ENCODE data around the gene DNAJC30. TPM values are rescaled to one million over a fixed set of nuclear protein-coding genes. Genes with fewer than 3 reads are reported as not detected.
"Not testable (repeated sequence)": the region's sequence is repeated elsewhere in the genome, so short reads cannot be mapped to it uniquely, and the experiment has no call there.

Gene DNAJC30
- total RNA-seq = 16.4 TPM
- long read RNA-seq, transcript DNAJC30-201 (1 exons, 2,485 nt) = major isoform, 13 of 13 reads
- long read RNA-seq, partial matches to known transcripts = 0 of 13 reads
- long read RNA-seq, other reads (novel, unspliced or antisense) = 0 of 13 reads

GRCh38 chr7:73683056-73683787 is at the start of gene DNAJC30, which contains the start of gene BUD23:
TSS of gene DNAJC30 (minus strand) at chr7:73683453. CDS start at chr7:73683423, 30 bp downstream.
TSS of gene BUD23 (plus strand) at chr7:73683597. CDS start at chr7:73683626, 29 bp downstream.
- DNase-seq (ENCODE audit: low spot score) = peak; percentile 98
- intact Hi-C loops (cut with DNase I) = loop anchor here (5.0 kb wide), 1 partner anchor 54 kb away; the partner anchor contains the start of gene ABHD11

DNA sequence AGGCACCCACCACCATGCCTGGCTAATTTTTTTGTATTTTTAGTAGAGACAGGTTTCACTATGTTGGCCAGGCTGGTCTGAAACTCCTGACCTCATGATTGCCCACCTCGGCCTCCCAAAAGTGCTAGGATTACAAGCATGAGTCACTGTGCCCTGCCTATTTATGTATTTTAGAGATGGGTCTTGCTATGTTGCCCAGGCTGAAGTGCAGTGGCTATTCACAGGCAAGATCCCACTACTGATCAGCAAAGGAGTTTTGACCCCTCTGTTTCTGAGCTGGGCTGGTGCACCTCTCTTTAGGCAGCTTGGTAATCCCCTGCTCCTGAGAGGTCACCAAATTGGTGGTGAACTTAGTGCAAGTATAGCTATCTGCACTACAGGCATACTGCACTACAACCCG is 49.1 kb upstream of the DNAJC30 start:
- no peak for DNase-seq (ENCODE audit: low spot score)
- intact Hi-C loops (cut with DNase I) = loop anchor here (10.0 kb wide), 1 partner anchor 112 kb away; the partner anchor contains the start of gene METTL27

GRCh38 chr7:73730485-73730884 is 47.2 kb upstream of the DNAJC30 start:
- intact Hi-C loops (cut with DNase I) = loop anchor here (10.0 kb wide), 1 partner anchor 114 kb away; the partner anchor contains the start of gene METTL27
- no peak for DNase-seq (ENCODE audit: low spot score)

DNA sequence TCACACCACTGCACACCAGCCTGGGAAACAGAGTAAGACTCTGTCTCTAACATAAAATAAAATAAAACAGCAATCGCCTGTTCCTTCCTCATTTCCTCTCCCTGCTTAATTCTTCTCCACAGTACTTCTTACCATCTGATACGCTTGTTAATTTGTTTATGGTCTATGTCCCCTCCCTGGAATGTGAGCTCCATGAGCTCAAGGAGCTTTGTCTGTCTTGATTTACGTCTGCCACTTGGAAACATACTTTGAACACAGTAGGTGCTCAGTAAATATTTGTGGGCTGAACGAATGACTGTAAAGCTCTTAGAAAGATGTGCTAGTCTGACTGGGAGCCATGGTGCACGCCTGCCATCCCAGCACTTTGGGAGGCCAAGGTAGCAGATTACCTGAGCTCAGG is 45.3 kb upstream of the DNAJC30 start:
- DNase-seq (ENCODE audit: low spot score) = no peak
- intact Hi-C loops (cut with DNase I) = no loop called here

DNA sequence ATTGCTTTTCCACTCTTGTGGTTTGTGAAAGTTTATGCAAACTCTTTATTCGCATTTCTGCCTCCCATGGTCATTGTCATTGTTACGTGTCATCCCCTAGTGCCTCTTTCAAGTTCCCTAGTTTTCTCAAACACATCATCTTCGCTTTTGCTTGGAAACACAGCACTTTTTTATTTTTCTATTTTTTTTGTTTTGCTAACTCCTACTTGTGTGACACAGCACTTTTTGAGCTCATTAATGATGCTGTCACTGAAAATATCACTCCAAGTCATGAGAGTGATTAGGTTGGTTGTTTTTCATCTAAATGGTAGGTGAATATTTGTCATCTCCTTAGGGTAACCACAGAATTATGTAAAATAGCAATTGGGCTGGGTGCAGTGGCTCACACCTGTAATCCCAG is 44.7 kb upstream of the DNAJC30 start:
- no peak for DNase-seq (ENCODE audit: low spot score)
- intact Hi-C loops (cut with DNase I) = no loop called here

DNA sequence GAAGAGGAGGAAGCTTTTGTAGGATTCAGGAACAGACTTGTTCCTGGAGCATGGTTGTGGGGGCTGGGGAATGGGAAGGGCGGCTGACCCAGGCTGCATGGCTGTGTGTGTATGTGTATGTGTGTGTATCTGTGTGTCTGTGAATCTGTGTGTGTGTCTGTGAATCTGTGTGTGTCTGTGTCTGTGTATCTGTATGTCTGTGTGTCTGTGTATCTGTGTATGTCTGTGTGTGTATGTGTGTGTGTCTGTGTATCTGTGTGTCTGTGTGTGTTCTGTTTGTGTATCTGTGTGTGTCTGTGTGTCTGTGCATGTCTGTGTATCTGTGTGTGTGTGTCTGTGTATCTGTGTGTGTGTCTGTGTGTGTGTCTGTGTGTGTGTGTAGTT is 42.8 kb upstream of the DNAJC30 start:
- DNase-seq (ENCODE audit: low spot score) = no peak
- intact Hi-C loops (cut with DNase I) = no loop called here

- no peak for DNase-seq (ENCODE audit: low spot score)
These were observed 40.6 kb upstream of the DNAJC30 start for GRCh38 chr7:73723813-73724212.

GRCh38 chr7:73722785-73723184 is 39.5 kb upstream of the DNAJC30 start:
- DNase-seq (ENCODE audit: low spot score) = no peak
- intact Hi-C loops (cut with DNase I) = no loop called here

More at GRCh38 chr7:73723813-73724212, 40.6 kb upstream of the DNAJC30 start:
- intact Hi-C loops (cut with DNase I) = loop anchor here (2.0 kb wide), 1 partner anchor 117 kb away; no protein-coding TSS in a partner anchor

- DNase-seq (ENCODE audit: low spot score); intact Hi-C loops (cut with DNase I): not testable (repeated sequence)
These were observed 38.9 kb upstream of the DNAJC30 start for GRCh38 chr7:73722182-73722581.

DNA sequence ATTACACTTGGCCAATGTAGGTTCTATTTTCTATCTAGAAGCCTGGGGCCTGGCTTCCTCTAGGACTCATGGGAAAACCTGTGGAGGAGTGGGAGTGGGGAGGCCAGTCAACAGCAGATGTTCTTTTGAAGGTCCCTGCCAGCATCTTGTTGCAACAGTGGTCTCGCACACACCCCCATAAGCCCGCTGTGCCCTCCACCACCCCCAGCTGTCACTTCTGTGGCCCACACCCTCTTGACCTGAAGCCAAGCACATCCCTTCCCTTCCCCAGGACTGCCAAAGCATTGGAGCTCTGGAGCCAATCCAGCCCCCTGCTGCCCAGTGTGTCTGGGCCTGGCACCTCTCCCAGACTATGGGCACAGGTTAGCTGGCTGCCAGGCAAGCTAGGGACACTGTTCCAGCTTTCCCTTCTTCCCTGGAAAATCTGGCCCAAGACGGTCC is 38.1 kb upstream of the DNAJC30 start:
- DNase-seq (ENCODE audit: low spot score) = peak; percentile 83
- intact Hi-C loops (cut with DNase I) = no loop called here

- intact Hi-C loops (cut with DNase I); DNase-seq (ENCODE audit: low spot score): not testable (repeated sequence)
These were observed 37.2 kb upstream of the DNAJC30 start for GRCh38 chr7:73720443-73720842.

DNA sequence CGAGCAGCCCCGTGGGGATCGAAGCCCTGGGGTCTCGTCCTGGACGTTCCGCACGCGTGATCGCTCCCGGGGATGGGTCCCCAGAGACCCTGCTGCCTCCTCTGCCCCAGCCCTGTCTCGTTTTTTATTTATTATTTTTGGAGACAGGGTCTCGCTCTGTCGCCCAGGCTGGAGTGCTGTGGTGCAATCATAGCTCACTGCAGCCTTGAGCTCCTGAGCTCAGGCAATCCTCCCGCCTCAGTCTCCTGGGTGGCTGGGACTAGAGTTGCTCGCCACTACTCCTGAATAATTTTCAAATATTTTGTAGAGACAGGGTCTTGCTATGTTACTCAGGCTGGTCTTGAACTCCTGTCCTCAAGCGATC is 36.5 kb upstream of the DNAJC30 start:
- intact Hi-C loops (cut with DNase I) = loop anchor here (5.0 kb wide), 1 partner anchor 52 kb away; the partner anchor contains the start of gene VPS37D
- DNase-seq (ENCODE audit: low spot score) = no peak

DNA sequence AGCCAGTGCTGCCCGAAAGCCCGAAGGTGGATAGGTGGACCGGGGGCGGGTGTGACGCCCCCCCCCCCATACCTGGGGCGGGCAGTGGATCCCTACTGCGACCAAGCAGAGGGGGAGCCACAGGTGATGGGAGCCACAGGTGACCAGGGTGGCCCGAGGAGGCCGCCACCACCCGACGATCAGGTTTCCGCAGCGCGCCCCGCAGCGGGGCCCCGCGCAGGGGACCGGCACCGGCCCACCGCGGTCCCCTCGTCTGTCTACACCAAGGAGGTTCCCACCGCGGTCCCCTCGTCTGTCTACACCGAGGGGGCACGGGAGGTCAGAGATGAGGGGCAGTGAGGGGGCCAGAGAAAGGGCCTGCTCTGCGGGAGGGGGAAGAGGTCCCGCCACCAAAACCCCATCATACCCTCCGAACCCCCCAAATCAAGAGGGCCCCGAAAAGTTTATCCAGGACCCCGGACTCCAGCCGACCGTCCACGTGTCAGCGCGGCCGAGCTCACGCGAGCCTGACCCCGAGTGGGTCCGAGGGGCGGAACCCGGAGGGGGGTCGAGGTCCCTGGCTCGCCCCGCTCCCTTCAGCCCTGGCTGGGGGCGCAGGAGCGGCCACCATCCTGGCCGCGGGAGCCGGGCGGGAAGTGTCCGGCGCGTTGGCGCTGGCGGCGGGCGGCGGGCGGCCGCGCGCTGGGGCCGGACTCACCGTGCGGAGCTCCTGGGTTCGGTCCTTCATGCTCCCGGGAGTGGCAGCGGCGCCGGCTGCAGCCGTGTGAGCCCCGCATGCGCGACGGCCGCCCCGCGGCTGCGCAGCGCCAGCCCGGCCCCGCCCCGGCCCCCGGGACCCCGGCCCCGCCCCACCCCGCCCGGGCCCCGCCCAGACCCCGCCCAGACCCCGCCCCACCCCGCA is 35.9 kb upstream of the DNAJC30 start, which contains the start of gene STX1A:
STX1A (minus strand) TSS at position 765 of the 901 bp plus-strand sequence; CDS start at position 727, 38 bp downstream.
- DNase-seq (ENCODE audit: low spot score) = no peak
- intact Hi-C loops (cut with DNase I) = loop anchor here (5.0 kb wide), 1 partner anchor 52 kb away; the partner anchor contains the start of gene VPS37D

- DNase-seq (ENCODE audit: low spot score) = no peak
- intact Hi-C loops (cut with DNase I) = loop anchor here (5.0 kb wide), 1 partner anchor 51 kb away; the partner anchor contains the start of gene VPS37D
These were observed 35.2 kb upstream of the DNAJC30 start for GRCh38 chr7:73718438-73718881.

DNA sequence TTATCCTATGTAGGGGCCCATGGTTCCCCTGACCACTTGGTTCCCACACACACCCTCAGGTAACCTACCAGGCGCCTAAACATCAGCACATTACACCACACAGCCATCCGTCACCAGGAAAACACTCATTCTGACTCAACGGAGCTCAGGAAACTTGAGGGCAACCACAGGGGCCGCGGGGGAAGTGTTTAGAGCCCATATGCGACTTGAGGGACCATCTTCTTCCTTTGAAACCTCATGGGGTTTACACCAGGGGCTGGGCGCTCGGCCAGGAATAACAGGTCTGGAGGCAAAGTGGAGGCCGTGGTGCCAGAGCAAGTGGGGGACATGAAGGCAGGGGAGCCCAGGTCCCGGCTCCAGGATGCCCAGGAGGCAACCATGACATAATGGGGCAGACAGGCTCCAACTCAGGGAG is 34.7 kb upstream of the DNAJC30 start:
- no peak for DNase-seq (ENCODE audit: low spot score)
- intact Hi-C loops (cut with DNase I) = loop anchor here (5.0 kb wide), 1 partner anchor 51 kb away; the partner anchor contains the start of gene VPS37D

GRCh38 chr7:73717025-73717807 is 34.0 kb upstream of the DNAJC30 start:
- intact Hi-C loops (cut with DNase I) = loop anchor here (5.0 kb wide), 1 partner anchor 50 kb away; the partner anchor contains the start of gene VPS37D
- DNase-seq (ENCODE audit: low spot score) = no peak

GRCh38 chr7:73716318-73716890 is 33.2 kb upstream of the DNAJC30 start:
- intact Hi-C loops (cut with DNase I) = loop anchor here (5.0 kb wide), 1 partner anchor 49 kb away; the partner anchor contains the start of gene VPS37D
- no peak for DNase-seq (ENCODE audit: low spot score)

Data from cardiac septum (tissue), 1 donor.